B cell (primary cell): ENCODE data around the gene RAB3A. TPM values are rescaled to one million over a fixed set of nuclear protein-coding genes. Genes with fewer than 3 reads are reported as not detected.

Experiments used
- ATAC-seq: fragments of 200-7000 bp; cut with Tn5 transposase; one replicate; pipeline ENCODE4 v1.10.0; 2021; ENCODE audit warnings: low read depth, mild to moderate bottlenecking, moderate number of reproducible peaks, moderate library complexity
- CTCF ChIA-PET: fragments of 350-600 bp; sonication (Branson Sonifier 250); formaldehyde crosslinking; loops from one replicate; lab custom pipeline; 2021; ENCODE audit warnings: antibody characterized with exemption, inconsistent platforms; lab: Charles Lee
- POLR2A ChIA-PET: fragments of 350-600 bp; sonication (Branson Sonifier 250); formaldehyde crosslinking; loops from one replicate; lab custom pipeline; 2021; ENCODE audit warnings: antibody characterized with exemption; lab: Charles Lee
- DNase-seq: peaks from one replicate; pipeline ENCODE4 v3.0.0; 2013
- H2AFZ ChIP-seq: 2 replicates; pipeline ENCODE4 v1.6.1; 2012; ENCODE audit warnings: mild to moderate bottlenecking, low read depth, low read length; ENCODE audit not compliant: insufficient read depth, poor library complexity, severe bottlenecking
- H3K27ac ChIP-seq, 2 donors: 1 replicate in 1 of 2; 2 replicates in 1 of 2; pipeline ENCODE4 v1.5.1; 2012 to 2013; ENCODE audit warnings: low read length in 2 of 2, mild to moderate bottlenecking in 2 of 2, moderate library complexity in 1 of 2
- H3K27me3 ChIP-seq, 4 experiments: fragments of 200-600 bp in 1 of 4; sonication (generic) in 1 of 4; replicated peaks in 1 of 4; 1 replicate in 2 of 4; 2 replicates in 2 of 4; pipeline versions ENCODE4 v1.6.1 to v1.7.0; 2013 to 2016; ENCODE audit warnings: low read length in 3 of 4, mild to moderate bottlenecking in 2 of 4, mixed read lengths in 1 of 4, moderate library complexity in 1 of 4; ENCODE audit not compliant: insufficient read depth in 4 of 4, control insufficient read depth in 3 of 4; ENCODE audit errors: control extremely low read depth in 1 of 4
- H3K36me3 ChIP-seq, 2 experiments: replicated peaks in 1 of 2; 1 replicate in 1 of 2; 2 replicates in 1 of 2; pipeline versions ENCODE4 v1.6.1 to v1.7.1; 2013; ENCODE audit warnings: low read length in 1 of 2; ENCODE audit not compliant: insufficient read depth in 2 of 2, control insufficient read depth in 1 of 2; ENCODE audit errors: control extremely low read depth in 1 of 2, extremely low read depth in 1 of 2
- H3K4me1 ChIP-seq, 2 donors: fragments of 200-600 bp in 1 of 2; sonication (generic) in 1 of 2; 1 replicate in 1 of 2; 2 replicates in 1 of 2; pipeline versions ENCODE4 v1.5.1 to v1.6.1; 2013 to 2017; ENCODE audit warnings: low read length in 2 of 2; ENCODE audit not compliant: control insufficient read depth in 2 of 2, insufficient read depth in 2 of 2
- H3K4me2 ChIP-seq: replicated peaks from 2 replicates; pipeline ENCODE3; 2012; ENCODE audit warnings: mild to moderate bottlenecking, low read depth, low read length; ENCODE audit not compliant: poor library complexity, severe bottlenecking
- H3K4me3 ChIP-seq, 5 experiments: fragments of 200-600 bp in 1 of 5; sonication (generic) in 1 of 5; 1 replicate in 3 of 5; 2 replicates in 2 of 5; pipeline versions ENCODE4 v1.5.1 to v1.7.0; 2011 to 2016; ENCODE audit warnings: low read length in 4 of 5, mild to moderate bottlenecking in 4 of 5, low read depth in 2 of 5, control low read depth in 1 of 5, moderate library complexity in 1 of 5; ENCODE audit not compliant: insufficient read depth in 1 of 5; ENCODE audit errors: control extremely low read depth in 1 of 5, extremely low read depth in 1 of 5
- H3K79me2 ChIP-seq: fragments of 200-600 bp; sonication (generic); one replicate; pipeline ENCODE4 v1.6.0; 2016; ENCODE audit warnings: low read length; ENCODE audit not compliant: control insufficient read depth, insufficient read depth
- H3K9ac ChIP-seq: fragments of 200-600 bp; sonication (generic); 2 replicates; pipeline ENCODE4 v1.6.1; 2017; ENCODE audit warnings: mild to moderate bottlenecking, low read length, moderate library complexity
- H3K9me3 ChIP-seq, 3 donors: one replicate each; pipeline versions ENCODE4 v1.6.1 to v1.7.1; 2013; ENCODE audit warnings: low read length in 2 of 3; ENCODE audit not compliant: control insufficient read depth in 2 of 3, insufficient read depth in 1 of 3; ENCODE audit errors: control extremely low read depth in 1 of 3
- H4K20me1 ChIP-seq: 2 replicates; pipeline ENCODE4 v1.6.0; 2012; ENCODE audit warnings: mild to moderate bottlenecking, low read length; ENCODE audit not compliant: insufficient read depth, control insufficient read depth, poor library complexity, severe bottlenecking
- H3K27ac Mint-ChIP-seq: one replicate; pipeline ENCODE4 v1.8.0; 2021; ENCODE audit warnings: mixed read lengths
- H3K27me3 Mint-ChIP-seq: one replicate; pipeline ENCODE4 v1.8.0; 2021; ENCODE audit warnings: mixed read lengths
- H3K4me1 Mint-ChIP-seq: one replicate; pipeline ENCODE4 v1.8.0; 2021; ENCODE audit warnings: mixed read lengths
- H3K4me3 Mint-ChIP-seq: one replicate; pipeline ENCODE4 v1.8.0; 2021; ENCODE audit warnings: mixed read lengths
- H3K9me3 Mint-ChIP-seq: one replicate; pipeline ENCODE4 v1.8.0; 2022; ENCODE audit warnings: mixed read lengths; ENCODE audit not compliant: insufficient read depth
- EZH2 ChIP-seq: IDR thresholded peaks from 2 replicates; pipeline ENCODE4 v1.6.1; 2012; ENCODE audit warnings: borderline replicate concordance, low read depth, mild to moderate bottlenecking, moderate library complexity, low read length; ENCODE audit not compliant: insufficient read depth, poor library complexity, severe bottlenecking
- WGBS: methylation state at CpG from one replicate; pipeline ENCODE4 v1.1.5; 2013; ENCODE audit warnings: missing lambda C conversion rate; ENCODE audit not compliant: insufficient coverage; 5-methylcytosine and 5-hydroxymethylcytosine counted together
- intact Hi-C: fragments of 100-400 bp; cut with micrococcal nuclease; formaldehyde crosslinking; loops from one replicate; pipeline ENCODE4 v1.10.0; 2022
- polyA plus RNA-seq: library from polyadenylated mRNA; depleted of rRNA; stranded (reverse); fragments of >200 nt; gene quantifications from 2 replicates; pipeline ENCODE4 v1.2.3, GENCODE V29; 2012
- total RNA-seq, 2 donors: library from RNA; stranded (reverse); fragments of 120-200 nt in 1 of 2; gene quantifications; 1 replicate in 1 of 2; 2 replicates in 1 of 2; pipeline versions ENCODE4 v1.2.3 to v1.2.4, GENCODE V29; 2013 to 2022
- TF ChIP-seq, protein P1 (sequence below): fragments of 200-600 bp; IDR thresholded peaks from one replicate; pipeline ENCODE4 v1.8.0; 2022; ENCODE audit warnings: antibody characterized with exemption, mild to moderate bottlenecking

Gene RAB3A
- total and polyA plus RNA-seq, 2 donors (not counting 1 experiment from before 2014, with no cell fraction given), result 7.7 to 10.4 TPM

GRCh38 chr19:18219911-18220631 is 16.2 kb upstream of the RAB3A start:
- Histone ChIP-seq H3K4me2 (no peak overlapping the region), H3K27ac (no peak overlapping the region)
- no peak overlapping the region for H3K27ac Mint-ChIP-seq

GRCh38 chr19:18218600-18218999 is 14.8 kb upstream of the RAB3A start:
- DNase-seq (no peak), ATAC-seq (no peak)
- Histone ChIP-seq H3K27ac (no peak overlapping the region), H3K4me3 (no peak overlapping the region), H3K9me3 (peaks cover 0 to 25% (median 0%) of the 10 kb centered on the region in 3 donors), H4K20me1 (no peaks in the 10 kb centered on the region), H3K36me3 (no peaks in the 10 kb centered on the region), H3K79me2 (no peaks in the 10 kb centered on the region), H2AFZ (no peak overlapping the region), H3K4me1 (no peaks in the 10 kb centered on the region), H3K9ac (no peak overlapping the region), H3K4me2 (no peak overlapping the region), H3K27me3 (peaks cover 0 to 41% (median 8%) of the 10 kb centered on the region in 4 experiments)
- no CpG with 5 or more reads among the region's 3 CpGs for WGBS
- H3K27me3 Mint-ChIP-seq, result peaks cover 17% of the 10 kb centered on the region
- CTCF ChIA-PET, result interaction anchor here (1.3 to 1.6 kb wide), 2 partner anchors 14 to 34 kb away, joined by 4 to 7 read pairs; no protein-coding TSS in a partner anchor
- no peak overlapping the region for H3K27ac Mint-ChIP-seq
- POLR2A ChIA-PET, result no interaction called here
- no peaks in the 10 kb centered on the region for H3K9me3 Mint-ChIP-seq
- H3K4me3 Mint-ChIP-seq, result no peak overlapping the region
- TF ChIP-seq, protein P1, sequence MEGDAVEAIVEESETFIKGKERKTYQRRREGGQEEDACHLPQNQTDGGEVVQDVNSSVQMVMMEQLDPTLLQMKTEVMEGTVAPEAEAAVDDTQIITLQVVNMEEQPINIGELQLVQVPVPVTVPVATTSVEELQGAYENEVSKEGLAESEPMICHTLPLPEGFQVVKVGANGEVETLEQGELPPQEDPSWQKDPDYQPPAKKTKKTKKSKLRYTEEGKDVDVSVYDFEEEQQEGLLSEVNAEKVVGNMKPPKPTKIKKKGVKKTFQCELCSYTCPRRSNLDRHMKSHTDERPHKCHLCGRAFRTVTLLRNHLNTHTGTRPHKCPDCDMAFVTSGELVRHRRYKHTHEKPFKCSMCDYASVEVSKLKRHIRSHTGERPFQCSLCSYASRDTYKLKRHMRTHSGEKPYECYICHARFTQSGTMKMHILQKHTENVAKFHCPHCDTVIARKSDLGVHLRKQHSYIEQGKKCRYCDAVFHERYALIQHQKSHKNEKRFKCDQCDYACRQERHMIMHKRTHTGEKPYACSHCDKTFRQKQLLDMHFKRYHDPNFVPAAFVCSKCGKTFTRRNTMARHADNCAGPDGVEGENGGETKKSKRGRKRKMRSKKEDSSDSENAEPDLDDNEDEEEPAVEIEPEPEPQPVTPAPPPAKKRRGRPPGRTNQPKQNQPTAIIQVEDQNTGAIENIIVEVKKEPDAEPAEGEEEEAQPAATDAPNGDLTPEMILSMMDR, result no peak
- no peak for TF ChIP-seq EZH2
- H3K4me1 Mint-ChIP-seq, result peaks cover 6% of the 10 kb centered on the region
- intact Hi-C loops, result no loop called here

More at GRCh38 chr19:18219911-18220631, 16.2 kb upstream of the RAB3A start:
- H3K9me3 Mint-ChIP-seq, result no peaks in the 10 kb centered on the region
- peaks cover 0 to 53% (median 20%) of the 10 kb centered on the region in 4 experiments for H3K27me3 ChIP-seq
- DNase-seq (no peak), ATAC-seq (no peak)
- no peaks in the 10 kb centered on the region for H4K20me1 ChIP-seq
- H3K79me2 ChIP-seq, result no peaks in the 10 kb centered on the region
- H3K36me3 ChIP-seq, result no peaks in the 10 kb centered on the region
- H3K9ac ChIP-seq, result no peak overlapping the region
- ChIA-PET POLR2A (interaction anchor here (0.7 to 1.3 kb wide), 3 partner anchors 12 to 28 kb away, joined by 3 to 7 read pairs (median 5); partner anchors contain the start of gene RAB3A), CTCF (interaction anchor here (0.7 to 1.6 kb wide), 5 partner anchors 12 to 168 kb away, joined by 3 to 4 read pairs (median 3); no protein-coding TSS in a partner anchor)
- H3K27me3 Mint-ChIP-seq, result peaks cover 26% of the 10 kb centered on the region
- TF ChIP-seq, protein P1, result no peak
- TF ChIP-seq EZH2, result no peak
- H2AFZ ChIP-seq, result no peak overlapping the region
- peaks cover 15% of the 10 kb centered on the region for H3K4me1 Mint-ChIP-seq
- H3K4me3 ChIP-seq, result no peak overlapping the region
- intact Hi-C loops, result no loop called here
- H3K9me3 ChIP-seq, result peaks cover 0 to 35% (median 0%) of the 10 kb centered on the region in 3 donors
- WGBS, result 80% methylated on average over 27 of the region's 28 CpGs
- no peak overlapping the region for H3K4me3 Mint-ChIP-seq
- H3K4me1 ChIP-seq, result peaks cover 12 to 13% of the 10 kb centered on the region in 2 donors
